Stimulated activated CD4-positive, alpha-beta T cell treated with anti-CD3 and anti-CD28 coated beads, Interleukin-1b, Interleukin-23, amount 100 ng/mL, for 24 hours (primary cell): ENCODE data around the gene AZU1.
"Not testable (repeated sequence)": the region's sequence is repeated elsewhere in the genome, so short reads cannot be mapped to it uniquely, and the experiment has no call there.

ENCODE experiments used
- DNase-seq, 4 experiments: peaks; one replicate each; pipeline ENCODE4 v3.0.0-alpha.2; 2020; ENCODE audit warnings: low read depth in 4 of 4, low spot score in 1 of 4

Gene AZU1

DNA sequence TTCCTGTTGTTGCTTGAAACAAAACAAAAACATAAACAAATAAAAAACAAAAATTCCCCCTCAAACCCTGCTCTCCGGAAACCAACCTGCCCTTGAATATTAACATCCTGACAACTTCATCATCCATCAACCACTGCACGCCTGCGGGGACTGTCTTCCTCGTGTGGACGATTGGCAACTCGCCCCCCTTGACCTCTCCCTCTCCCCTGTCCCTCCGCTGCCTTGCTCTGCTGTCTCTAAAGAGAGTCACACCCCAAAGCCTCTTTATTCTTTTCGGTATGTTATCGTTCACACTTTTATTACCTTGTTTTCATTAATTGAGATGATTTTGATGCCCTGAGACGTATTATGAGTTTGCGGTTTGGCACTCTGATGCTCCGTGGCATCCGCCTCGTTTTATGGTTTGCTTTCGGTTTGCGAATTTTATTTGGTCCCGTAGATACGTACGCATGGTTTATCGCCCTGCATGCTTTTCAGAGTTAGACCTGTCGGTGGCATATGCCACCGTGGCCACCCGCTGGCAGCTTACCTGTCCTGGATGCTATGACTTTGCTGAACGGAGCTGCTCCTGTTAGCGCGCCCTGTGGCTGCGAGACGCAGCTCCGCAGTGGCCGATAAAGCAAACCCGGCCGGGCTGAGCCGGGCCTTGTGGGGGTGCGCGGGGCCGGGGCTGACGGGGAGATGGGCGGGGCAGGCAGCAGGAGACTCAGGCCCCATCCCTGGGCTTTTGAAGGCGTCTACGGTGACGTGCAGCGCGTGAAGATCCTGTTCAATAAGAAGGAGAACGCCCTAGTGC lies 19.8 kb upstream of the AZU1 start:
- DNase-seq, result no peak

DNA sequence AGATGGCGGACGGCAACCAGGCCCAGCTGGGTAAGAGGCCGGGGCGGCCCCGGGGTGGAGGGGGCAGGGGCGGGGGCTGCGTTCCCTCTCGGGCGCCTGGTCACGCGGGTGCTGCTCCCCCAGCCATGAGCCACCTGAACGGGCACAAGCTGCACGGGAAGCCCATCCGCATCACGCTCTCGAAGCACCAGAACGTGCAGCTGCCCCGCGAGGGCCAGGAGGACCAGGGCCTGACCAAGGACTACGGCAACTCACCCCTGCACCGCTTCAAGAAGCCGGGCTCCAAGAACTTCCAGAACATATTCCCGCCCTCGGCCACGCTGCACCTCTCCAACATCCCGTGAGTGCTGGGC lies 19.2 kb upstream of the AZU1 start:
- no peak for DNase-seq

DNA sequence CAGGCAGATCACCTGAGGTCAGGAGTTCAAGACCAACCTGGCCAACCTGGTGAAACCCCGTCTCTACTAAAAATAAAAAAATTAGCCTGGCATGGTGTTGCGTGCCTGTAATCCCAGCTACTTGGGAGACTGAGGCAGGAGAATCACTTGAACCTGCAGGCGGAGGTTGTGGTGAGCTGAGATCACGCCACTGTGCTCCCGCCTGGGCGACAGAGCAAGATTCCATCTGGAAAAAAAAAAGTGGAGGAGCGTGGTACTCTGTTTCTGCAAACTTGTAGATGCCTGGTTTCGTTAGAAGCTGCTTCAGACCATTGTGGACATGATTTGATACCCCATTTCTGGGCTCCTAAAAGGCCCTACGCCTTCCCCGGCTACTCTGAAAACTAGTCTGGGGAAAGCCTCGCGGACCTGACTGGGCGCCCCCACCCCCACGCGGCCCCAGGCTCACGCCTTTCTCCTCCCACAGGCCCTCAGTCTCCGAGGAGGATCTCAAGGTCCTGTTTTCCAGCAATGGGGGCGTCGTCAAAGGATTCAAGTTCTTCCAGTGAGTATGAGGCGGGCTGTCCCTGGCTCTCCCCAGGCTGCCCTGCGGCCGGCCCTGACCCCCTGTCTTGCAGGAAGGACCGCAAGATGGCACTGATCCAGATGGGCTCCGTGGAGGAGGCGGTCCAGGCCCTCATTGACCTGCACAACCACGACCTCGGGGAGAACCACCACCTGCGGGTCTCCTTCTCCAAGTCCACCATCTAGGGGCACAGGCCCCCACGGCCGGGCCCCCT lies 17.4 kb upstream of the AZU1 start:
- DNase-seq, result no peak

- no peak for DNase-seq
Measured at GRCh38 chr19:810883-811489, 16.7 kb upstream of the AZU1 start.

DNA sequence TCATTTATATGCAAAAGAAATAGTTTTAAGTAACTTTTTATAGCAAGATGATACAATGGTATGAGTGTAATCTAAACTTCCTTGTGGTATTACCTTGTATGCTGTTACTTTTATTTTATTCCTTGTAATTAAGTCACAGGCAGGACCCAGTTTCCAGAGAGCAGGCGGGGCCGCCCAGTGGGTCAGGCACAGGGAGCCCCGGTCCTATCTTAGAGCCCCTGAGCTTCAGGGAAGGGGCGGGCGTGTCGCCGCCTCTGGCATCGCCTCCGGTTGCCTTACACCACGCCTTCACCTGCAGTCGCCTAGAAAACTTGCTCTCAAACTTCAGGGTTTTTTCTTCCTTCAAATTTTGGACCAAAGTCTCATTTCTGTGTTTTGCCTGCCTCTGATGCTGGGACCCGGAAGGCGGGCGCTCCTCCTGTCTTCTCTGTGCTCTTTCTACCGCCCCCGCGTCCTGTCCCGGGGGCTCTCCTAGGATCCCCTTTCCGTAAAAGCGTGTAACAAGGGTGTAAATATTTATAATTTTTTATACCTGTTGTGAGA lies 16.1 kb upstream of the AZU1 start:
- DNase-seq, result no peak

DNA sequence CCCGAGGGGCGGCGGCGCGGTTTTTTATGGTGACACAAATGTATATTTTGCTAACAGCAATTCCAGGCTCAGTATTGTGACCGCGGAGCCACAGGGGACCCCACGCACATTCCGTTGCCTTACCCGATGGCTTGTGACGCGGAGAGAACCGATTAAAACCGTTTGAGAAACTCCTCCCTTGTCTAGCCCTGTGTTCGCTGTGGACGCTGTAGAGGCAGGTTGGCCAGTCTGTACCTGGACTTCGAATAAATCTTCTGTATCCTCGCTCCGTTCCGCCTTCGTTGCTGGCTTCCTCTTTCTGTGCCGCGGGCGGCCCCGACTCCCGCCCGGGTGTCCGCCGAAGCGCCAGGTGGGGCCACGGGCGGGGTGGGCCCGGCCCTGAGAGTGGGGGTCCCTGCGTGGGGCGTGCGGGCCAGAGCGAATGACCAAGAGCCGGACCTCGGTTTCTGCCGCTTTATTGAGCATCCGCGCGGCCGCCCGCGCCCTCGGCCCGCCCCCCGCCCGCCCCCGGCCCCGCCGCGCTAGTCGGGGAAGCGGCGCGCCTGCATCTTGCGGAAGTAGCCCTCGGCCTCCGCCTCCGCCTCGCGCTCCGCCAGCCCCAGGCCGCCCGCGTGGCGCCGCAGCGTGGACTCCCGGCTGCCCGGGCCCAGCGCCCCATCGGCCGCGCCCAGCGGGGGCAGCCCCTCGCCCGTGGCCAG lies 15.4 kb upstream of the AZU1 start:
- DNase-seq, result no peak

- DNase-seq, result no peak
Measured at GRCh38 chr19:812747-813218, 14.9 kb upstream of the AZU1 start.

DNA sequence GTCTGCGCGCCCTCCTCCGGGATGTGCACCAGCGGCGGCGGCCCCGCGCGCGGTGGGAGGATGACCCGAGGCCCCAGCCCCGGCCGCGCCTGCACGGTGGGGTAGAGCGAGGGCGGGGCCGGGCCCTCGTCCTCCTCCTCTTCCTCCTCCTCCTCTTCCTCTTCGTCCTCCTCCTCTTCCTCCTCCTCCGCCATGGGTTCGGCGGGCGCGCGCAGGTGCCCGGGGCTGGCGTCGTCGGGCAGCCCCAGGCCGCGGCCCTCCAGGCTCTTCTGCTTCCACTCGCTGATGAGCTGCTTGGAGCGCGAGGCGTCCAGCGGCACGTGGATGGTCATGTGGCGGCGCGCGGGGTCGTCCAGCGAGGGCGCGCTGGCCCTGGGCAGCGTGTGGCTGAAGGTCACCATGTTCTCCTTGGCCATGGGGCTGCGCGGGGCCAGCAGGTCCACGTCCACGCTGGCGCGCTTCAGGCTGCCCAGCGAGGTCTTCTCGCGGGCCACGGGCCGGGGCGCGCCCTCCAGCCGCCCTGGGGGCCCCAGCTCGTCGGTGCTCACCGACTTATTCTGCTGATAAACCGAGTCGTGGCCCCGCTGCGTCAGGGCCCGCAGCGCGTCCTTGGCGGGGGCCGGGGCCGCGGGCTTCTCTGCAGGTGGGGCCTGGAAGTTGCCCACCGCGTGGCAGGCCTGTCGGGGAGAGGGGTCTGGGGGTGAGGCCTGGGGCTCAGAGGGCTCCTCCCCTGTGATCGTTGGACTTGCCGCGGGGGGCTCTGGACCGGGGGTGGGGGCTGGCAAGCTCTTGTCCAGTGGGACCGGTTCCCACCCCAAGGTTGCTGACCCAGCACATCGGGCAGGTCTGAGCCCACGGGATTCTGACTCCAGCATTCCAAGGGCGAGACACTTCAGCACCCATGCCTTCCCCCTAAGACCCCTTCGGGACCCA lies 14.2 kb upstream of the AZU1 start:
- DNase-seq, result no peak

- DNase-seq, result no peak
Measured at GRCh38 chr19:814152-815078, 13.2 kb upstream of the AZU1 start.

GRCh38 chr19:815079-815774 lies 12.4 kb upstream of the AZU1 start:
- no peak for DNase-seq

GRCh38 chr19:815775-816499 lies 11.7 kb upstream of the AZU1 start:
- DNase-seq, result no peak

GRCh38 chr19:816500-816857 lies 11.2 kb upstream of the AZU1 start:
- no peak for DNase-seq

GRCh38 chr19:820212-820611 lies 7.4 kb upstream of the AZU1 start:
- not testable (repeated sequence) for DNase-seq

- no peak for DNase-seq
Measured at GRCh38 chr19:821231-821824, 6.3 kb upstream of the AZU1 start.

GRCh38 chr19:821825-822503 lies 5.7 kb upstream of the AZU1 start, which contains the start of gene PLPPR3:
TSS of gene PLPPR3 (minus strand) at chr19:821955. CDS start at chr19:821559, 396 bp downstream.
- DNase-seq, result no peak

DNA sequence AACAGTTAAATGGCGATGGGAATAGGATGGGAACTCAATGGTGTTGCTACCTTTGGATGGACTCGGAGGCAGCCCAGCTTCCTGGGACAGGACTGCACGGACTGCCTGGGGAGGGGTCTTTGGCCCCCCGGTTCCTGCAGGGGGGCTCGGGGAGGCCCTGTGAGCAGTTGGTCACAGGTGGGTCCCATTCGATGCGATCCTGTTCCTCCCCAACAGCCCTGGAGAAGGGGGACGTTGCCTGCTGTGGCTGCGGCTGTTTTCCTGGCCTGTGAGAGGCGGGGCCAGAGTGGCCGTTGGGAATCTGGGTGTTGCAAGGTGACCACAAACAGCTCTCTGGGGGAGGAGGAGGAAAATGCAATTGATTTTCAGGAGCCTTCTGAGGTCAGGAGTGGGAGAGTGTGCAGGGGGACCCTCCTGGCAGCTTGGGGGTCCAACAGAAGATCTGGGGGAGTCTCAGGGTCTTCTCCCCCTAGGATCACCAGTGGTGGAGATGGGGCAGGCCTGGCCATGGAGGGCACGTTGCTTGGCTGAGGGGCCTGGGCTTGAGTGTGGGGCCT lies 4.0 kb upstream of the AZU1 start:
- no peak for DNase-seq
